HG03565 (cell line): ENCODE results near the gene ST8SIA5.

ENCODE experiments used
- ATAC-seq: cut with Tn5 transposase; IDR thresholded peaks from one replicate; pipeline ENCODE4 v1.9.1; 2021; ENCODE audit warnings: mild to moderate bottlenecking, moderate library complexity; ENCODE audit not compliant: unreplicated experiment

ST8SIA5 gene

GRCh38 chr18:46632401-46633071, 124.3 kb downstream of the ST8SIA5 start:
- no peak for ATAC-seq

GRCh38 chr18:46630991-46631390, 125.9 kb downstream of the ST8SIA5 start:
- ATAC-seq = no peak

- ATAC-seq = no peak
Measured at GRCh38 chr18:46630160-46630559, 126.7 kb downstream of the ST8SIA5 start.

GRCh38 chr18:46629361-46629760, 127.5 kb downstream of the ST8SIA5 start:
- no peak for ATAC-seq

GRCh38 chr18:46628206-46628605, 128.6 kb downstream of the ST8SIA5 start:
- ATAC-seq = no peak

GRCh38 chr18:46627136-46627535, 129.7 kb downstream of the ST8SIA5 start:
- no peak for ATAC-seq

GRCh38 chr18:46625069-46625468, 131.8 kb downstream of the ST8SIA5 start:
- no peak for ATAC-seq

- no peak for ATAC-seq
Measured at GRCh38 chr18:46624127-46624526, 132.7 kb downstream of the ST8SIA5 start.

GRCh38 chr18:46623541-46623940, 133.3 kb downstream of the ST8SIA5 start:
- ATAC-seq = no peak

GRCh38 chr18:46622999-46623398, 133.9 kb downstream of the ST8SIA5 start:
- ATAC-seq = no peak

GRCh38 chr18:46622451-46622850, 134.4 kb downstream of the ST8SIA5 start:
- no peak for ATAC-seq

GRCh38 chr18:46621871-46622270, 135.0 kb downstream of the ST8SIA5 start:
- ATAC-seq = no peak

- ATAC-seq = no peak
Measured at GRCh38 chr18:46621111-46621766, 135.6 kb downstream of the ST8SIA5 start.

GRCh38 chr18:46619559-46619958, 137.3 kb downstream of the ST8SIA5 start:
- no peak for ATAC-seq
